Ovary (tissue), 3 donors: ENCODE data around the gene SCEL.

Source experiments
- EP300 ChIP-seq: sonication (generic); formaldehyde crosslinking; IDR thresholded peaks from one replicate; pipeline ENCODE4 v1.6.1; 2017; ENCODE audit warnings: antibody characterized with exemption
- POLR2A ChIP-seq: fragments of 450-650 bp; IDR thresholded peaks from one replicate; pipeline ENCODE4 v1.6.1; 2017; ENCODE audit warnings: antibody characterized with exemption, mild to moderate bottlenecking, moderate library complexity
- TF ChIP-seq, protein P1 (sequence below), 3 donors: fragments of 450-650 bp in 2 of 3; fragments of 200-600 bp in 1 of 3; IDR thresholded peaks; one replicate each; pipeline versions ENCODE4 v1.5.1 to v1.8.0; 2016 to 2022; ENCODE audit warnings: antibody characterized with exemption in 3 of 3, mild to moderate bottlenecking in 1 of 3
- donor health status: DM: no; HTN: no; CAD: no.

DNA sequence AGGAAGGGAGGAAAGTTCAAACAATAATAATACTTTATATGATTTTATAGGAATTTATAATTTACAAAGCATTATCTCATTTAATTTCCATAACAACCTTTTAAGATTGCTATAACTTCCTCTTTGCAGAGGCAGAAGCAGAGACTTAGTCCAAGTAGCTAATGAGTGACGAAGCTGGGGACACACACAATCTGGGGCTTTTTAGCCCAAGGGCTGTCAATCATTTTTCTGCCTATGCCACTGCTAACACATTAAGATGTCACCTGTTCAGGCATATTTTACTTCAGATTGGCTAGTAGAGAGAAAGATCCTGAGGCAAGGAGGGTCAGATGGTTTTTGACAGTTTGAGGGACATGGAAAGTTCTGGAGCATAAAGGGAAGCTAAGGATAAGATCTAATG, 12.6 kb downstream of the SCEL start:
- TF ChIP-seq, protein P1, sequence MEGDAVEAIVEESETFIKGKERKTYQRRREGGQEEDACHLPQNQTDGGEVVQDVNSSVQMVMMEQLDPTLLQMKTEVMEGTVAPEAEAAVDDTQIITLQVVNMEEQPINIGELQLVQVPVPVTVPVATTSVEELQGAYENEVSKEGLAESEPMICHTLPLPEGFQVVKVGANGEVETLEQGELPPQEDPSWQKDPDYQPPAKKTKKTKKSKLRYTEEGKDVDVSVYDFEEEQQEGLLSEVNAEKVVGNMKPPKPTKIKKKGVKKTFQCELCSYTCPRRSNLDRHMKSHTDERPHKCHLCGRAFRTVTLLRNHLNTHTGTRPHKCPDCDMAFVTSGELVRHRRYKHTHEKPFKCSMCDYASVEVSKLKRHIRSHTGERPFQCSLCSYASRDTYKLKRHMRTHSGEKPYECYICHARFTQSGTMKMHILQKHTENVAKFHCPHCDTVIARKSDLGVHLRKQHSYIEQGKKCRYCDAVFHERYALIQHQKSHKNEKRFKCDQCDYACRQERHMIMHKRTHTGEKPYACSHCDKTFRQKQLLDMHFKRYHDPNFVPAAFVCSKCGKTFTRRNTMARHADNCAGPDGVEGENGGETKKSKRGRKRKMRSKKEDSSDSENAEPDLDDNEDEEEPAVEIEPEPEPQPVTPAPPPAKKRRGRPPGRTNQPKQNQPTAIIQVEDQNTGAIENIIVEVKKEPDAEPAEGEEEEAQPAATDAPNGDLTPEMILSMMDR (IDR thresholded peaks at IDR 0.05) = no peak
- TF ChIP-seq POLR2A = no peak
- no peak for TF ChIP-seq EP300
